CD14-positive monocyte (primary cell): ENCODE measurements around the gene PLEKHD1. TPM values are rescaled to one million over a fixed set of nuclear protein-coding genes. Genes with fewer than 3 reads are reported as not detected.

Experiments
- DNase-seq, 3 donors: peaks; one replicate each; pipeline ENCODE4 v3.0.0-alpha.2; 2011 to 2022
- H2AFZ ChIP-seq: 2 replicates; pipeline ENCODE4 v1.6.0; 2012; ENCODE audit warnings: mild to moderate bottlenecking, low read depth, low read length, inconsistent platforms; ENCODE audit not compliant: insufficient read depth, poor library complexity, severe bottlenecking
- H3K27ac ChIP-seq, 2 donors: 1 replicate in 1 of 2; 2 replicates in 1 of 2; pipeline ENCODE4 v1.5.1; 2012 to 2013; ENCODE audit warnings: low read length in 2 of 2, control low read depth in 1 of 2, inconsistent platforms in 1 of 2, low read depth in 1 of 2, mild to moderate bottlenecking in 1 of 2
- H3K27me3 ChIP-seq, 2 donors: one replicate each; pipeline versions ENCODE4 v1.6.0 to v1.6.1; 2011 to 2013; ENCODE audit warnings: low read length in 2 of 2; ENCODE audit not compliant: control insufficient read depth in 2 of 2, insufficient read depth in 2 of 2
- H3K36me3 ChIP-seq, 2 donors: replicated peaks in 1 of 2; 1 replicate in 1 of 2; 2 replicates in 1 of 2; pipeline versions ENCODE4 v1.5.1 to v1.6.1; 2012 to 2013; ENCODE audit warnings: low read length in 2 of 2, control low read depth in 1 of 2, inconsistent platforms in 1 of 2, mild to moderate bottlenecking in 1 of 2; ENCODE audit not compliant: insufficient read depth in 2 of 2, control insufficient read depth in 1 of 2
- H3K4me1 ChIP-seq, 2 donors: 1 replicate in 1 of 2; 2 replicates in 1 of 2; pipeline versions ENCODE4 v1.5.1 to v1.6.1; 2012 to 2013; ENCODE audit warnings: low read length in 2 of 2, control low read depth in 1 of 2, inconsistent platforms in 1 of 2, mild to moderate bottlenecking in 1 of 2, moderate library complexity in 1 of 2; ENCODE audit not compliant: insufficient read depth in 2 of 2, control insufficient read depth in 1 of 2
- H3K4me2 ChIP-seq: replicated peaks from 2 replicates; pipeline ENCODE3; 2012; ENCODE audit warnings: low read length, moderate library complexity, mild to moderate bottlenecking; ENCODE audit not compliant: poor library complexity, severe bottlenecking; ENCODE audit errors: extremely low read depth
- H3K4me3 ChIP-seq, 3 experiments: fragments of 200-600 bp in 1 of 3; sonication (generic) in 1 of 3; replicated peaks in 1 of 3; 1 replicate in 2 of 3; 2 replicates in 1 of 3; pipeline ENCODE4 v1.5.1; 2011 to 2013; ENCODE audit warnings: low read length in 3 of 3, mild to moderate bottlenecking in 3 of 3, control low read depth in 2 of 3, low read depth in 2 of 3, inconsistent platforms in 1 of 3, moderate library complexity in 1 of 3
- H3K79me2 ChIP-seq: 2 replicates; pipeline ENCODE4 v1.6.0; 2012; ENCODE audit warnings: mild to moderate bottlenecking, control low read depth, inconsistent platforms, low read length, moderate library complexity; ENCODE audit not compliant: insufficient read depth
- H3K9ac ChIP-seq: 2 replicates; pipeline ENCODE4 v1.6.0; 2017; ENCODE audit warnings: low read length, mild to moderate bottlenecking; ENCODE audit not compliant: insufficient read depth, poor library complexity, severe bottlenecking
- H3K9me3 ChIP-seq, 2 donors: replicated peaks in 1 of 2; 1 replicate in 1 of 2; 2 replicates in 1 of 2; pipeline versions ENCODE4 v1.5.1 to v1.6.1; 2012 to 2013; ENCODE audit warnings: low read length in 2 of 2, control low read depth in 1 of 2; ENCODE audit not compliant: control insufficient read depth in 1 of 2, insufficient read depth in 1 of 2
- H4K20me1 ChIP-seq: 2 replicates; pipeline ENCODE4 v1.6.0; 2012; ENCODE audit warnings: mild to moderate bottlenecking, low read length, control low read depth, moderate library complexity; ENCODE audit not compliant: insufficient read depth
- H3K27ac Mint-ChIP-seq, 7 donors: one replicate each; pipeline ENCODE4 v1.8.0; 2020; ENCODE audit warnings: mild to moderate bottlenecking in 7 of 7, mixed read lengths in 7 of 7, moderate library complexity in 6 of 7, inconsistent platforms in 2 of 7
- H3K27me3 Mint-ChIP-seq, 3 donors: one replicate each; pipeline ENCODE4 v1.8.0; 2021 to 2022; ENCODE audit warnings: low read depth in 3 of 3, mild to moderate bottlenecking in 3 of 3, mixed read lengths in 3 of 3, moderate library complexity in 3 of 3, inconsistent platforms in 1 of 3
- H3K36me3 Mint-ChIP-seq, 2 donors: one replicate each; pipeline ENCODE4 v1.8.0; 2020; ENCODE audit warnings: mixed read lengths in 2 of 2, inconsistent platforms in 1 of 2, mild to moderate bottlenecking in 1 of 2
- H3K4me1 Mint-ChIP-seq: one replicate; pipeline ENCODE4 v1.8.0; 2020; ENCODE audit warnings: mild to moderate bottlenecking, mixed read lengths
- H3K4me3 Mint-ChIP-seq, 2 donors: one replicate each; pipeline ENCODE4 v1.8.0; 2020; ENCODE audit warnings: mild to moderate bottlenecking in 2 of 2, mixed read lengths in 2 of 2, moderate library complexity in 1 of 2
- H3K9me3 Mint-ChIP-seq, 7 donors: one replicate each; pipeline ENCODE4 v1.8.0; 2020 to 2022; ENCODE audit warnings: mixed read lengths in 7 of 7, mild to moderate bottlenecking in 6 of 7, moderate library complexity in 6 of 7, inconsistent platforms in 2 of 7
- WGBS: methylation state at CpG from one replicate; pipeline ENCODE4 v1.1.5; 2013; ENCODE audit warnings: missing lambda C conversion rate; ENCODE audit not compliant: insufficient coverage; 5-methylcytosine and 5-hydroxymethylcytosine counted together
- intact Hi-C, 2 donors: fragments of 100-400 bp; cut with micrococcal nuclease; formaldehyde crosslinking; loops; one replicate each; pipeline versions ENCODE4 v1.15.0 to v1.15.1; 2023
- polyA plus RNA-seq, 3 donors: library from polyadenylated mRNA; depleted of rRNA in 1 of 3; unstranded in 2 of 3; stranded (reverse) in 1 of 3; fragments of 300-500 nt in 2 of 3; fragments of >200 nt in 1 of 3; fragmentation: Illumina TruSeq in 2 of 3; gene quantifications; 1 replicate in 2 of 3; 2 replicates in 1 of 3; pipeline ENCODE4 v1.2.3, GENCODE V29; 2012 to 2021
- TF ChIP-seq, protein P1 (sequence below): fragments of 200-600 bp; IDR thresholded peaks from one replicate; pipeline ENCODE4 v1.8.0; 2022; ENCODE audit warnings: antibody characterized with exemption, mild to moderate bottlenecking

Gene PLEKHD1
- polyA plus RNA-seq, 3 donors, result 0.09 TPM; not detected in 2

DNA sequence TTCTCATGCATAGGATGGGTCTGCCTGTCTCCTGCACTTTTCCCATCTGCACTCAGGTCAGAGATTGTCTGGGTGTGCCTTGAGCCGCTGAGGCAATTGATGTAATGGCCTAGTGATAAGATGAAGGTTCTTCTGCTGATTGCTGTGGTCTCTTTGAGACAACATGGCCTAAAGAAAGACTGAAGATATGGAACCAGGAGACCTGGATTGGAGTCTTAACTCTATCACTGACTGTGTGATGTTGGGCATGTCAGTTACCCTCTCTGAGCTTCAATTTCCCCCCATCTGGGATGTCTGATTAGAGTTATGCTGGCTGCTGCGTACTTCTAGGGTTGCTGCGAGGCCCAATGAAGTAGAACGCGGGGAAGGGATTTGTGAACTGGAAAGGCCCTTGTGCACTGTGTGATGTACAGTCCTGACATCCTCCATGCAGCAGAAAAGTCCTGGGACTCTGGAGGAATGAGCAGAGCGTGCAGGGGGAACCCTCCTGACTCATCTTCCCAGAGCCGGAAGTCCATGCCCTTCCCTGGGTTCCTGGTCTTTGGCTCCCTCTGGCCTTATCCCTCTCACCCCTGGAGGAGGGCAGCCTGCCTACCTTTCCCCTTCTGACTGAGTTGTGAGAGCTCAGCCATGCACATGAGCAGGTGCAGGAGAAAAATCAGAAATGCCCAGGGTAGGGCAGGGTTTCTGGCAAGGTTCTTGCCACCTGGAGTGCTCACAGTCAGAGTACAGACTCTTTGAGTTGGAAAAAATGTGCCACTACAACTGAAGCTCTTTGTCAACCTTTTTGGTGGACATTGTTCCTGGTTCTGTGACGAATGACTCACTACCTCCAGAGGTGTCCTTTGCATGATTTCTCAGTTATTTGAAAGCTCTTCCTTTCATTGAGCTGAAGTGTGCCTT is 21.1 kb downstream of the PLEKHD1 start:
- Histone ChIP-seq H3K9me3 (no peaks in the 10 kb centered on the region), H3K4me2 (no peak overlapping the region), H4K20me1 (no peaks in the 10 kb centered on the region), H3K4me3 (no peak overlapping the region), H3K36me3 (no peaks in the 10 kb centered on the region), H3K9ac (no peak overlapping the region), H3K27ac (no peak overlapping the region), H3K27me3 (peaks cover 0 to 5% of the 10 kb centered on the region in 2 donors), H3K4me1 (no peaks in the 10 kb centered on the region), H2AFZ (no peak overlapping the region), H3K79me2 (no peaks in the 10 kb centered on the region)
- no peak for DNase-seq
- 94% methylated on average over 6 of the region's 8 CpGs for WGBS
- H3K4me3 Mint-ChIP-seq, result no peak overlapping the region
- no peaks in the 10 kb centered on the region for H3K36me3 Mint-ChIP-seq
- no peaks in the 10 kb centered on the region for H3K4me1 Mint-ChIP-seq
- no peaks in the 10 kb centered on the region for H3K9me3 Mint-ChIP-seq
- TF ChIP-seq, protein P1, sequence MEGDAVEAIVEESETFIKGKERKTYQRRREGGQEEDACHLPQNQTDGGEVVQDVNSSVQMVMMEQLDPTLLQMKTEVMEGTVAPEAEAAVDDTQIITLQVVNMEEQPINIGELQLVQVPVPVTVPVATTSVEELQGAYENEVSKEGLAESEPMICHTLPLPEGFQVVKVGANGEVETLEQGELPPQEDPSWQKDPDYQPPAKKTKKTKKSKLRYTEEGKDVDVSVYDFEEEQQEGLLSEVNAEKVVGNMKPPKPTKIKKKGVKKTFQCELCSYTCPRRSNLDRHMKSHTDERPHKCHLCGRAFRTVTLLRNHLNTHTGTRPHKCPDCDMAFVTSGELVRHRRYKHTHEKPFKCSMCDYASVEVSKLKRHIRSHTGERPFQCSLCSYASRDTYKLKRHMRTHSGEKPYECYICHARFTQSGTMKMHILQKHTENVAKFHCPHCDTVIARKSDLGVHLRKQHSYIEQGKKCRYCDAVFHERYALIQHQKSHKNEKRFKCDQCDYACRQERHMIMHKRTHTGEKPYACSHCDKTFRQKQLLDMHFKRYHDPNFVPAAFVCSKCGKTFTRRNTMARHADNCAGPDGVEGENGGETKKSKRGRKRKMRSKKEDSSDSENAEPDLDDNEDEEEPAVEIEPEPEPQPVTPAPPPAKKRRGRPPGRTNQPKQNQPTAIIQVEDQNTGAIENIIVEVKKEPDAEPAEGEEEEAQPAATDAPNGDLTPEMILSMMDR, result no peak
- intact Hi-C loops, result no loop called here
- H3K27ac Mint-ChIP-seq, result no peak overlapping the region
- H3K27me3 Mint-ChIP-seq, result peaks cover 10 to 21% (median 18%) of the 10 kb centered on the region in 3 donors

DNA sequence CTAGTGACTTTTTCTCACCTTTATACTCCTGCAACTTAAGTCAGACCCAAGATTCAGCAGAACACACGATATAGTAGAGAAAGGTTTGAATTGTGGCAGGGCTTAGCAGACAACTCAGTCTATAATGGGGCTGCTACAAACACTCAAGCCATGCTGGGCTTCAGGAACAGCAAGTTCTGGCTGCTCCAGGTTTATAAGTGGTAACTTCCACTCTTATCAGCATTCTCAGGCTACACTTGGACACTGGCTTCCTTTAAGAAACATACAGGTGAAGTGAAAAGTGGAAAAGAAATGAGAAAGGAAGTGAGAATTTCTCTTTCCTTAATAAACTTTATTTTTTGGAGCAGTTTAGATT is 21.7 kb downstream of the PLEKHD1 start:
- Histone ChIP-seq H3K4me1 (no peaks in the 10 kb centered on the region), H3K9me3 (no peaks in the 10 kb centered on the region), H4K20me1 (no peaks in the 10 kb centered on the region), H2AFZ (no peak overlapping the region), H3K4me3 (no peak overlapping the region), H3K36me3 (no peaks in the 10 kb centered on the region), H3K27me3 (peaks cover 0 to 9% of the 10 kb centered on the region in 2 donors), H3K4me2 (no peak overlapping the region), H3K27ac (no peak overlapping the region), H3K79me2 (no peaks in the 10 kb centered on the region), H3K9ac (no peak overlapping the region)
- Mint-ChIP-seq H3K9me3 (no peaks in the 10 kb centered on the region), H3K36me3 (no peaks in the 10 kb centered on the region), H3K27ac (no peak overlapping the region), H3K27me3 (peaks cover 13 to 22% (median 20%) of the 10 kb centered on the region in 3 donors), H3K4me3 (no peak overlapping the region), H3K4me1 (no peaks in the 10 kb centered on the region)
- no CpG with 5 or more reads among the region's 1 CpG for WGBS
- TF ChIP-seq, protein P1, result no peak
- DNase-seq, result no peak
- intact Hi-C loops, result no loop called here
